NCI-H128 (cell line): ENCODE results near the gene DHX40.
"Not testable (repeated sequence)": the region's sequence is repeated elsewhere in the genome, so short reads cannot be mapped to it uniquely, and the experiment has no call there.

Experiments
- DNase-seq: peaks from one replicate; lab custom pipeline; 2025; ENCODE audit not compliant: unreplicated experiment; lab: John Stamatoyannopoulos, UW

DHX40 gene

DNA sequence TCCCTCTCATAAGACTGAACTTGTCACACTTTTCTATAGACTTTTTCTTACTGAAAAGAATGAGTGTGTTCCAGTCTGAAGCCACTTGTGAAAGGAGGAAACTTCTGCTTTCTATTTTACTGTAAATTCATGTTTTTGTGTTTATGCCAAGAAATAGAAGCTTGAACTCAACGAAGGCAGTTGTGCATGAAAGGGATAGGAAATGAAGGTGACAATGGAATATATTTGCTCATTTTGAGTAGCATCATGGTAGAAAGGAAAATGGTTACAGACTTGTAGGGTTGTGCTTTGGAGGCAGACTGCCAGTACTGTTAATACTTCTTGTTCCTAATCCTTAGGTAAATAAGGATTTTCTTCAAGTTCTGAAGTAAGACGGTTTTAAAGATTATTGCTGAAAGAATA is 62.4 kb downstream of the DHX40 start:
- no peak for DNase-seq

DNA sequence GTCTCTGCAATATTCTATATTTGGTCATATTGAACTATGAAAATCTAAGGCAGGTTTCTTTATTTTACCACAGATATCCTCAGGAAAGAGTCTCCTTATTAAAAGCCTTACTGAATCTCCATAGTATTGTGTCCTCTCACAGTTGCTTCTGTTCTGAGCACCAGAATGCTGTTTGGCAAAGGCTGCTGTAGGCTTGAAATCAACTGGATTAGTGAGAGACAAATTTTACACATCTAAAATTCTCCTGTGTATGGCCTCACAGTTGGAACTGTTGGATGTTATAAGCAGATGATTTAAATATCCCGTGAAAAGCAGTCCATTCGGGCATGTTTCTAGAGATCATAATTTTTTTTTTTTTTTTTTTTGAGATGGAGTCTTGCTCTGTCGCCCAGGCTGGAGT is 63.8 kb downstream of the DHX40 start:
- no peak for DNase-seq

DNA sequence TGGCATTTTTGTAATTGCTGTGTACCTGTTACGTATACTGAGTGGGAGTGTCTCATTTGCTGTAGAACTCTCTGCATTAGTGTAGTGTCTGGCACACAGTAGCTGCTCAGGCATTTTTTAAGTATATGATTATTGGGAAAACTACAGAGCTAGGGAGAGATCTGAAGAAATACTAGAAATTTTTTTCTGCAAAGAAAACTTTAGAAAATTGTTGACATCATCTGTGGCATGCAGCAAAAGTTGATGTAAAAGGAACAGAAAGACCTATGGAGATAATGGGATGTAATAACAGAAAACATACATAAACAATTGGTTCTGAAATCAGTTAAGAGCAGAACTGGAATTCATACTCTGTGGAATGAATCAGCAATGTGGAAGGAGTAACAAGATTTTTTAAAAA is 65.9 kb downstream of the DHX40 start:
- no peak for DNase-seq

DNA sequence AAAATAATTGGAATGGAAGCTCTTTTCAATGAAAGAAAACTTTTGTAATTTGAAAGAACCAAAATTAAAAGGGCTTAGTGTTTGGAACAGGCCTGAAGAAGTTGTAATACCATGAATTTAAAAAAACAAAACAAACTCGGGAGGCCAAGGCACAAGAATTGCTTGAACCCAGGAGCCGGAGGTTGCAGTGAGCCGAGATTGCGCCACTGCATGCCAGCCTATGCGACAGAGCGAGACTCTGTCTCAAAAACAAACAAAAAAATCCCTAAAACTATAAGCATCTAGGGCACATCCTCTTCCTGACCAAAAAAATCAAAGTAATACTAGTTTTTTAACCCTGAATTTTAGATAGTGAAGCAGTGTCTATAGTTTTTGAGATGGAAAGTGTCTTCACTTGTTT is 67.0 kb downstream of the DHX40 start:
- DNase-seq = no peak

DNA sequence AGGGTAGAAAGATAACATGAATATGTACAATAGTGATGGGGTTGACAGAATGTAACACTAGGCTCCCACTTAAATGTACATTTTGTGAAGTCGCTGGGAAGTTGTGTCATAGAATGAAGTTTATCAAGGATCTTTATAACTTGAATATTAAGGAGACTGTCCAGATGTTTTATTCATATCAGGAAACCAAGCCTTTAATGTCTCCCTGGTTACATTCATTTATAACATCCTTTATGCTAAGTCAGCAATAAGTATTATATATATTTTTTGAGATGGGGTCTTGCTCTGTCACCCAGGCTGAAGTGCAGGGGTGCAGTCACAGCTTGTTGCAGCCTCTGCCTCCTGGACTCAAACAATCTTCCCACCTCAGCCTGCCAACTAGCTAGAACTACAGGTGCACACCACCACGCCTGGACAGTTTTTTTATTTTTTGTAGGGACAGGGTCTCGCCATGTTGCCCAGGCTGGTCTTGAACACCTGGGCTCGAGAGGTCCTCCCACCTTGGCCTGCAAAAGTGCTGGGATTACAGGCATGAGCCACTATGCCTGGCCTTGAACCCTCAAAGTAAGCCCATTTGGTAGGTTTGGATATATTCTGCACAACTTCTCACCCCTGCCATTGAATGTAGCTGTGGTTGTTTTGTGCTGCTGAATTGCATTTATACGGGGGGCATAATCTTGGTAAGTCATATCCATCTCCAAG is 68.4 kb downstream of the DHX40 start:
- DNase-seq = no peak

DNA sequence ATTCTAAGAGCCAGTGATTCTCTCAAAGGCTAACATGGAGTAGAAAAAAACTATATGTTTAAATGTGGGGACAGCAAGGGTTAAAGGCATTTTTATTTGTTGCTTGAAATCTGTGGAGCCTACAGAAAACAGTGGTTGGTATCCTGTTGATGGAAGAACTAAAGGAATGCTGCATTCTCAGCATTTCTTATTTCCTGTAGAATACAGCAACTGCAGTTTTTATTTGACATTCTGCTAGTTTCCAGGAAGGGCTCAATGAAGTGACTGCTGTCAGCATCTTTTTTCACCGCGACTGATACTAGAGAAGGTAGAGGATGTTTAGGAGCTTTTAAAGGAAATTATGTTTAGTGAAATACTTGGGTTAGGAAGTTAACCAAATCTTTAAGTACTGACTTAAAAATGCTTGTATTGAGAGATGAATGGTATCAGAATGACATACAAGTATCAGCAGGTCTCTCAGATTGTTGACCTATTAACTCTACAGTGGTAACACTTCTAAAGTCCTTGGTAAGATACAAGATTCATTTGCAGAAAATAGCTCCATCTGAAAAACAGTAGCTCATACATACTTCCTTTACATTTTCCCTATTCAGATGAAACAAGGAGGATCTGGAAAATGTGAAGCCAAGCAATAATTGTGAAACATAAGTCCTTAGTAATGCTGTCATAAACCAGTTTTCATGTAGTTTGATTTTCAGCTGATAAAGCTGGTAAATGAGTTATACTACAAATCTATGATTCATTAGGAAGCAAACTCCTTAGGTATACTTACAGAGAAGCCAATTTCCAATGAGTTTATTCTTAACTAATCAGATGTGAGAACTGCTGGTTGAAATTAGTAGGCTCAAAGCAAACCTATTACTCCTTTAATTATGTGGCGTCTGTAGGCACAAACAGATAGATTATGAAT is 69.5 kb downstream of the DHX40 start:
- no peak for DNase-seq

DNA sequence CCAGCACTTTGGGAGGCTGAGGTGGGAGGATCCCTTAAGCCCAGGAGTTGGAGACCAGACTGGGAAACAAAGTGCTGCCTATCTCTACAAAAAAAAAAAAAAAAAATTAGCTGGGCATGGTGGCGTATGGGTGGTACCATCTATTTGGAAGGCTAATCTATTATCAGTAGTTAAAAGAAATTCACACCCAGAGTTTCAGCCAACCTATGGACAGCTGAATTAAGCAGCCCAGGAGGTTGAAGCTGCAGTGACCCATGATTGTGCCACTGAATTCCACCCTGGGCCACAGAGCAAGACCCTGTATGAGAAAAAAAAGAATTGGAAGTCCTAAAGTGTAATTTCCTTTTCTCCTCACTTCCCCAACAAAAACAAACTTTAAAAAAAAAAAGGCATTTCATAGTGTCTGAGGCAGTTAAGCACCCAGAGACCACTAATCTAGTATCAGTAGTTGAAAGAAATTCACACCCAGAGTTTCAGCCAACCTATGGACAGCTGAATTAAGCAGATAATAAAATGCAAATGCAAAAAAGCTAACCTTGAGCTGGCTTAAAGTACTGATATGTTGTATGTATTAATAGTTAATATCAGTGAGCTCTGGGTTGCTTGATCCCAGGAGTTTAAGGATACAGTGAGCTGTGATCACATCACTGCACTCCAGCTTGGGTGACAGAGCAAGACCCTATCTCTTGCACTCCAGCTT is 72.4 kb downstream of the DHX40 start:
- no peak for DNase-seq

DNA sequence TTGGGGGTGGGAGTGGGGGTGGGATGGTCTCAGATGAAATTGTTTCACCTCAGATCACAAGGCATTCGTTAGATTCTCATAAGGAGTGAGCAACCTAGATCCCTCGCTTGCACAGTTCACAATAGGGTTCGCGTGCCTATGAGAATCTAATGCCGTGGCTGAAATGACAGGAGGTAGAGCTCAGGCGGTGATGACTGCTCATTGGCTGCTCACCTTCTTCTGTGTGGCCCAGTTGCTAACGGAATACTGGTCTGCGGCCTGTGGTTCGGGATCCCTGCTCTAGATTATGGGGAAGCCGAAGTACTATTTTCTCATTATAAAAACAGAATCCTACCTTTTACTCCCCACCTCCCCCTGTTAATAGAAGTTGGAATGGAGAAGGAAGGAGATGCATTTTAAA is 73.1 kb downstream of the DHX40 start:
- DNase-seq = no peak

DNA sequence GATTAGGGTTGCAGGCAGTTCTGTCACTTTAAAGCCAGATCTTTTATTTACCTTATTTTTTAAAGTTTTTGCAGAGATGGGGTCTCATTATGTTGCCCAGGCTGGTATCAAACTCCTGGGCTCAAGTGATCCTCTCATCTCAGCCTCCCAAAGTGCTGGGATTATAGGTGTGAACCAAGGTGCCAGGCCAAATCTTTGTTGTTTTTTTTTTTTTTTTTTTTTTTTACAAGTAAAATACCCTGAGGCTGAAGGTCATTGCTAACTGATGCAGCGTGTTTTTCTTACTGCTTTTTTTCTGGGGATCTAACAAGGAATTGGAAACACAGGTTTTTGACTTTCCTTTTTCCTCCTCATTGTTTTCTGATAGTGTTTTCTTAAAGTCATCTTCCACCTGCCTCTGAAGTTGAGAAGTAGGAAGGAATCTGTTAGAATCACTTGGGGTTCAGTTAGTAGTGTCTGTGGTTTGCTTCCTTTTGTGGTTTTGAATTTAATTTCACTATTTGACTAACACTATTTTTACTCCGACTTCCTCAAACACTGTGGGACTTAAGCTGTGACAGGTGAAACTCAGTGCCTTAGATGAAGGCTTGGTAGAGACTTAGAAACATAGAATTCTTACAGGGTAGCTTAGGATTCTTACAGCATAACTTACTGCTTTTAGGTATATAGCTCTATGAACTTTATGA is 76.5 kb downstream of the DHX40 start:
- no peak for DNase-seq

DNA sequence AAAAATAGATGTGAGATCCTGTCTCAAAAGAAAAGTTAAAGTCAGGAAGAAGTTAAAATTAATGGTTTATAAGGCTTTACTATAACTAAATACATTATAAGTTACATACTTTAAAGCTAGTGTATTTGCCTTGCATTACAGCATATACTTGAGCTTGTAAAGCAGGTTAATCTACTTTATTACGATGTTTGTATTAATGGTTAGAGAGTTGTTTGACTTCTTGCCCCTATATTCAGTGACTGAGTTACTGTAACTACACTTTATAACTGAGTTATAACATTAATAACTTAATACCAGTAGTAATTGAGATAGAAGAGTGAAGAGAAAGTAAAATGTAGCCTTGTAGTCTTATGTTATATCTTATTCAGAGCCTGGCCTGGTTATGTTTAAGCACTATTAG is 77.2 kb downstream of the DHX40 start:
- no peak for DNase-seq

DNA sequence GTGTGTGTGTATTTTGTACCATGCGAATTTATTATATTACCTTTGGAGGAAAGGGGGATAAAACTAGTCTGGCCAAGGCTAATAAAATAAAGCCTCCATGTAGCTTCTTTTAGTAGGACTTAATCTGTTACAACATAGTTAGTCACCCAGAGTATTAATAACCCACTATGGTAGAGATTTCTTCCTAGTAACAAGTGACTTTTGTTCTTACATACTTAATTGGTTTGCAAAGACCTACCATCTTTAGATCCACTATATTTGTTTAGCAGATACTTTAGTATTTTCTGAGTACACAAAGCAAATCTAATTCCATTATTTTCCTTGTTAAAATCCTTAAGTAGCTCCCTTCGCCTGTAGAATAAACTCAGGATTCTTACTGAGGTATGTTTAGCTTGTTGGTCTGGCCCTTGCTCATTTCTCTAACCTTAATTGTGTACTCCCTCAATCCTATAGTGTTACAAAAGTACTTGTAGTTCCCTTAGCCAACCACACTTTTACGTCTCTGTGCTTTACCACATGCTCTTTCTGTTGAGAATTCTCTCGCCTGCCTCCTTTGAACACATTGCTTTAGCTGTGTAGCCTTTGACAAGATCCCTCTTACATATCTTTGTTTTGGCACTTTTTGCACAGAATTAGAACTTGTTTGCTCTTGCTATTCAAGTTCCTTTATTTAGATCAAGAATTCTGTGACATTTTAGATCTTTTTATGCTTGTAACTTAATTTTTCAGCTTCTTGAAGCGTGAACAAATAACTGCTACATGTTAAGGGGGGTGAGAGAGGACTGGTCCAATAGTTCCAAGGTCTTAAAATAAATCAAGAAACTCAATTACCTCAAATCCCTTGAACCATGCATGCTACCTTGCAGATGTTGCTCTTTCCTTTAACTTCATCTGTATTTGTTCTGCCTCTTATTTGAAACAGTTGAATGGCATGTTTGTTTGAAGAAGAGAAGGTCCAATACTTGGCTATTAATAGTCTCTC is 78.0 kb downstream of the DHX40 start:
- no peak for DNase-seq

DNA sequence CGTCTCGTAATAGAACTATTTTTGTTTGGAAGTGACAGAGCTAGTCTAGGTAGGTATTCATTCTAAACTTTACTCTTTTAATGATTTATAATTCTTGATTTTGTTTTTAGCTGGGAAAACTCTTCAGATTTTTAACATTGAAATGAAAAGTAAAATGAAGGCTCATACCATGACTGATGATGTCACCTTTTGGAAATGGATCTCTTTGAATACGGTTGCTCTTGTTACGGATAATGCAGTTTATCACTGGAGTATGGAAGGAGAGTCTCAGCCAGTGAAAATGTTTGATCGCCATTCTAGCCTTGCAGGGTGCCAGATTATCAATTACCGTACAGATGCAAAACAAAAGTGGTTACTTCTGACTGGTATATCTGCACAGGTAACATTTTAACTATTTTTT is 81.9 kb downstream of the DHX40 start:
- no peak for DNase-seq

DNA sequence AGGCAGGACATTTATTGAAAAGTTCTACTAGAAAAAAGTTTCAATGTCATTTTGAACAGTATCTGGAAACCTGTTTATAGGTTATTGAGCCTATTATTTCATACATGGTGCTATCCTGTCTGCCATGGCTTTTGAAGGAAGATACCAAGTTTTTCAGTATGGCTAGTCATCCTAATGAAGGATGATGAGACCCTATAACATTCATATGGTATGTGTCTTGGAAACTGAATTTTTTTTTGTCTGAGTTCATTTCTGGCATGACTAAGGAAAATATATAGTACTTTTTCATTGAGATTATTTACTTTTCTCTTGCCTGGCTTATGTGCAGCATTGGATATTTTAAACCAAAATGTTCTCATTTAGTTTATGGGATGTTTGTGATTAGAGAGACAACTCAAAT is 84.5 kb downstream of the DHX40 start:
- DNase-seq = no peak

DNA sequence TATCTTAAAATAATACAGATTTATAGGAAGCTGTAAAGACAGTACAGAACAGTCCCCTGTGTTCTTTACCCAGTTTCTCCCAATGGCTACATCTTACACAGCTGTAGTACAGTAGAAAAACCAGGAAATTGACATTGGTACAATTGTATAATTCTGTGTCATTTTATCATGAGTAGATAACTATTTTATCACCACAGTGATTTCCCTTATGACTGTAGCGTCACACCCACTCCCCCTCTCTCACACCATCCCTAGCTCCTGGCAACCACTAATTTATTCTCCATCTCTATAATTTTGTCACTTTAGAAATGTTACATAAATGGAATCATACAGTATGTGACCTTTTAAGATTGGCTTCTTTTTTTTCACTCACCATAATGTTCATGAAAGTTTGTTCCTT is 85.2 kb downstream of the DHX40 start:
- no peak for DNase-seq

DNA sequence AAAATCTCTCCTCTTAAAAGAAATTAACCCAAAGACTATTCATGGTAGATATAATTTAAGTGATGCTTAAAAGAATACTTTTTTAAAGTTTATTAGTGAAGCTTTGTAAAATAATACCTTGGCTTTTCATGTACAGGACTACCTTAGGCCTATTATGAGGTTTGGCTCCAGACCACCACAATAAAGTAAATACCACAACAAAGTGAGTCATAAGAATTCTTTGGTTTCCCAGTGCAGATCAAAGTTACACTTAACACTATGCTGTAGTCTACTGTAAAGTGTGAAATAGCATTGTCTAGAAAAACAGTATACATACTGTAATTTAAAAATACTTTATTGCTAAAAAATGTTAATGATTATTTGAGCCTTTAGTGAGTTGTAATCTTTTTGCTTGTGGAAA is 85.9 kb downstream of the DHX40 start:
- DNase-seq = no peak

DNA sequence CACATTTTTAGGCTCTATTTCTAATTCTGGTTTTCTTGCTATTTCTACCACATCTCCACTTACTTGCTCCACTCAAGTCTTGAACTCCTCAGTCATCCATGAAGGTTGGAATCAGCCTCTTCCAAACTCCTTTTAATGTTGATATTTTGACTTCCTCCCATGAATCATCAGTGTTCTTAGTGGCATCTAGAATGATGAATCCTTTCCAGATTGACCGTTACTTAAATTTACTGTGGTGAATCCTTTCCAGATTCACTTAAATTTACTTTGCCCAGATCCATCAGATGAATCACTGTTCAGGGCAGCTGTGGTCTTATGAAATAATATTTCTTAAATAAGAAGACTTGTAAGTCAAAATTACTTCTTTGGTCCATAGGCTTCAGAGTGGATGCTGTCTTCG is 86.7 kb downstream of the DHX40 start:
- no peak for DNase-seq

DNA sequence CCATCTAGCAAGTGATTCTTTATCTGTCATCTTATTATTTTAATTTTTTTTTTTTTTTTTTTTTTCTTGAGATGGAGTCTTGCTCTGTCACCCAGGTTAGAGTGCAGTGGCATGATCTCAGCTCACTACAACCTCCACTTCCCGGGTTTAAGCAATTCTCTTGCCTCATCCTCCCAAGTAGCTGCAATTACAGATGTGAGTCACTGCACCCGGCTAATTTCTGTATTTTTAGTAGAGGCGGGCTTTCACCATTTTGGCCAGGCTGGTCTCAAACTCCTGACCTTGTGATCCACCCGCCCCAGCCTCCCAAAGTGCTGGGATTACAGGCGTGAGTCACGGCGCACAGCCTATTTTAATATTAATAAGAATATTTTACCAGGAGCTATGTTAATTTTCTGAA is 91.2 kb downstream of the DHX40 start:
- not testable (repeated sequence) for DNase-seq
